Cardiac muscle cell (in vitro differentiated cells and primary cell): ENCODE measurements around the gene CPNE5. TPM values are rescaled to one million over a fixed set of nuclear protein-coding genes. Genes with fewer than 3 reads are reported as not detected.
"Not testable (repeated sequence)": the region's sequence is repeated elsewhere in the genome, so short reads cannot be mapped to it uniquely, and the experiment has no call there.

Experiments
- DNase-seq, 2 donors: peaks; one replicate each; pipeline versions ENCODE4 v3.0.0 to v3.0.0-alpha.2; 2010 to 2017; ENCODE audit warnings: low read depth in 1 of 2, low spot score in 1 of 2
- H3K27ac ChIP-seq: fragments of 200-600 bp; sonication (generic); 2 replicates; pipeline ENCODE4 v1.5.1; 2016
- H3K27me3 ChIP-seq: fragments of 200-600 bp; sonication (generic); 2 replicates; pipeline ENCODE4 v1.6.0; 2016; ENCODE audit warnings: control low read depth
- H3K36me3 ChIP-seq: fragments of 200-600 bp; sonication (generic); 2 replicates; pipeline ENCODE4 v1.5.1; 2016; ENCODE audit warnings: control low read depth
- H3K4me1 ChIP-seq: fragments of 200-600 bp; sonication (generic); 2 replicates; pipeline ENCODE4 v1.8.1; 2017; ENCODE audit warnings: low read depth, mild to moderate bottlenecking, mixed run types
- H3K4me3 ChIP-seq: fragments of 200-600 bp; sonication (generic); 2 replicates; pipeline ENCODE4 v1.5.1; 2016; ENCODE audit warnings: mild to moderate bottlenecking
- H3K9me3 ChIP-seq: fragments of 200-600 bp; sonication (generic); 2 replicates; pipeline ENCODE4 v1.5.1; 2017; ENCODE audit warnings: low read depth, mild to moderate bottlenecking, control low read depth
- polyA plus RNA-seq: library from polyadenylated mRNA; unstranded; fragments of >200 nt; fragmentation: Nextera tagmentation; extraction: Ambion mirVana; gene quantifications from 2 replicates; pipeline ENCODE4 v1.2.1, GENCODE V29; 2016
- total RNA-seq: library from RNA; depleted of rRNA; stranded (reverse); fragments of >200 nt; gene quantifications from 2 replicates; pipeline ENCODE4 v1.2.3, GENCODE V29; 2016
- TF ChIP-seq, protein P1 (sequence below): IDR thresholded peaks from 2 replicates; pipeline ENCODE4 v1.5.1; 2012; ENCODE audit warnings: low read depth, mild to moderate bottlenecking, low read length

The CPNE5 gene
- total and polyA plus RNA-seq, 2 experiments from 2014 or later, result 51.6 to 52.1 TPM

DNA sequence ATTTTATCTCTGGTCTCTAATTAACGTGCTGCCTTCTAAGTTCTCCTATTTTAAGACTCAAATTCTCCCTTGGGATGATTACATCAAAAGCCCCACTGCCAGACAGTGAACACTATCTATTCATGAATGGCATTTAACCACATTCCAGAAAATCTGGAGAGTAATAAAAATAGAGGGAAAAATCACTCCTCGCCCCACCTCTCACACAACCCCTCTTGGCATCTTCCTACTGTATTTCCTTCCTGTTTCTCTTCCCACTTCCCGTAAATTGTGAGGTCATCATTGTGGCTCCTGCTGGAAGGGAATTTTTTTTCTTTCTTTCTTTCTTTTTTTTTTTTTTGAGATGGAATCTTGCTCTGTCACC lies 110.1 kb downstream of the CPNE5 start:
- no peak overlapping the region for H3K27ac ChIP-seq
- H3K36me3 ChIP-seq, result no peaks in the 10 kb centered on the region
- peak in 1 of 2 donors; percentile 44 for DNase-seq
- TF ChIP-seq, protein P1, sequence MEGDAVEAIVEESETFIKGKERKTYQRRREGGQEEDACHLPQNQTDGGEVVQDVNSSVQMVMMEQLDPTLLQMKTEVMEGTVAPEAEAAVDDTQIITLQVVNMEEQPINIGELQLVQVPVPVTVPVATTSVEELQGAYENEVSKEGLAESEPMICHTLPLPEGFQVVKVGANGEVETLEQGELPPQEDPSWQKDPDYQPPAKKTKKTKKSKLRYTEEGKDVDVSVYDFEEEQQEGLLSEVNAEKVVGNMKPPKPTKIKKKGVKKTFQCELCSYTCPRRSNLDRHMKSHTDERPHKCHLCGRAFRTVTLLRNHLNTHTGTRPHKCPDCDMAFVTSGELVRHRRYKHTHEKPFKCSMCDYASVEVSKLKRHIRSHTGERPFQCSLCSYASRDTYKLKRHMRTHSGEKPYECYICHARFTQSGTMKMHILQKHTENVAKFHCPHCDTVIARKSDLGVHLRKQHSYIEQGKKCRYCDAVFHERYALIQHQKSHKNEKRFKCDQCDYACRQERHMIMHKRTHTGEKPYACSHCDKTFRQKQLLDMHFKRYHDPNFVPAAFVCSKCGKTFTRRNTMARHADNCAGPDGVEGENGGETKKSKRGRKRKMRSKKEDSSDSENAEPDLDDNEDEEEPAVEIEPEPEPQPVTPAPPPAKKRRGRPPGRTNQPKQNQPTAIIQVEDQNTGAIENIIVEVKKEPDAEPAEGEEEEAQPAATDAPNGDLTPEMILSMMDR, result no peak
- H3K27me3 ChIP-seq, result no peaks in the 10 kb centered on the region
- H3K4me1 ChIP-seq, result no peaks in the 10 kb centered on the region
- no peak overlapping the region for H3K4me3 ChIP-seq
- H3K9me3 ChIP-seq, result no peaks in the 10 kb centered on the region

DNA sequence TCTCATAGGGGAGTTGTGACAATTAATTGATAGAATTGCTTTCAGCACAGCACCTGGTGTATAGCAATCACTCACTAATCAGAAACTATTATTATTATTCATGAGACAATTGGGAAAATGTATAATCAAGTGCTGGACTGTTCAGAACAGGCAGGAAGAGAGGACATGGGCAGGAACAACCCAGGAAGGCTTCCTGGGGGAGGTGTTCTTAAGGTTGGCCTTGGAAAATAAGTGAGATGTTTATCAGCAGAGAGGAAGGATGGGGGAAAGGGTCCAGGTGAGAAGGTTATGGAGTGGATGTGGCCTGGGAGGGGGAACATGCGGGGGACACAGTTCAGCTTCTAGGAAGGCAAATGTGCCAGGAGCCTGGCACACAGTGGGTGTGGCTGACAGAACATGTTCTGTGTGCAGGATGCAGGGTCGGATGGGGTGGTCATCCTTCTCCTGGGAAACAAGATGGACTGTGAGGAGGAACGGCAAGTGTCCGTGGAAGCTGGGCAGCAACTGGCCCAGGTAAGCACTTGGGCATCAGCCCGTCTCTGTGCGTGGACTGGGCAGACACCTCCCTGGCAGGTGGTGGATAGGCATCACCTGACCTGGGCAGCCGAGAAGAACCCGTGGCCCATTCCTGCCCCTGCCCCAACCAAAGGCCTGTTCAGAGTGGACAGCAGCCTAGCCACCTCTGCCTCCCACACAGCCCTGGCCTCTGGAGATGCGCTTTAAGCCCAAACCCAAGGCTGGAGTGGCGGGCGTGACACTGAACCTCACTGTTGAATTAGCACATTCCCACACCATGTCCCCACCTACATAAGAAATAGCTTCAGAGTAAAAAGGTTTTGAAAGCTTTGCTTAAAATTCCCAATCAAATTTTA lies 110.7 kb downstream of the CPNE5 start:
- H3K27me3 ChIP-seq, result no peaks in the 10 kb centered on the region
- no peak overlapping the region for H3K4me3 ChIP-seq
- no peaks in the 10 kb centered on the region for H3K36me3 ChIP-seq
- no peaks in the 10 kb centered on the region for H3K9me3 ChIP-seq
- no peak for DNase-seq
- H3K27ac ChIP-seq, result no peak overlapping the region
- H3K4me1 ChIP-seq, result no peaks in the 10 kb centered on the region
- TF ChIP-seq, protein P1, result no peak

DNA sequence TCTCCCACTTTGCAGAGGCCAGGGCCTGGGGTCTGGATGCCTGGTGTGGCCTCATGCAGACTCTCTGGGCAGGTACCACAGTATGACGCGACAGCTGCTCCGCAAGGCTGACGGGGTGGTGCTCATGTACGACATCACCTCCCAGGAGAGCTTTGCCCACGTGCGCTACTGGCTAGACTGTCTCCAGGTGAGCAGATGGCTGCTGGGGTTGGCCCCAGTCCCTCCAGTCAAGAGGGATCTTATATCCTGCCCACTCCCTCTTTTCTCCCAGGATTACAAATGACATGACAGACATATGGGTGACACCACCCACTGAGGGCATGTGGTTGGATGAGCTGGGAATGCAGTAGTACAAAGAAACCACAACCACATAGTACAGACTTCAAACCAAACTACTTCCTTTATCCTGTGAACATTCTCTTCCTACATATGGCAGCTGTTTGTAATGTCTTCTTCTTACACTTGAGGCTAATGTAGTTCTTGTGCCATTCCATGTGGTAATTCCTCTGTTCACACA lies 111.7 kb downstream of the CPNE5 start:
- no peaks in the 10 kb centered on the region for H3K36me3 ChIP-seq
- no peak overlapping the region for H3K4me3 ChIP-seq
- peak in 1 of 2 donors; percentile 14 for DNase-seq
- no peaks in the 10 kb centered on the region for H3K9me3 ChIP-seq
- no peak overlapping the region for H3K27ac ChIP-seq
- TF ChIP-seq, protein P1, result no peak
- no peaks in the 10 kb centered on the region for H3K4me1 ChIP-seq
- H3K27me3 ChIP-seq, result no peaks in the 10 kb centered on the region

DNA sequence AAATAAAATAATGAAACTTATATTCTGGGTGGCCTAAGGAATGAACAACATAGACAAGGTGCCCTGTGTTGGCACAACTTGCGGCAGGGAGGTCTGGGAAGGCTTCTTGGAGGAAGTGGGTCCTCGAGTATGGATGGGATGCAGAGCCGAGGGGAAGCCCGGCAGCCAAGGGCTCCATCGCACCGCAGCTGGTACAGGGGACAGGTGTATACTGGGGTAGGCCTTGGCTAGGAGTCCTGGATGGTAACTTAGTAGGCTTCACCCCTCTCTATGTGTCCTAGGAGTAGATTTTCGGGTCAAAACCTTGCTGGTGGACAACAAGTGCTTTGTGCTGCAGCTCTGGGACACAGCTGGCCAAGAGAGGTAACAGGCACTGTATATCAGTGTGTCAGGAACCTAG lies 113.7 kb downstream of the CPNE5 start:
- no peaks in the 10 kb centered on the region for H3K27me3 ChIP-seq
- no peak for DNase-seq
- H3K27ac ChIP-seq, result no peak overlapping the region
- TF ChIP-seq, protein P1, result no peak
- H3K36me3 ChIP-seq, result no peaks in the 10 kb centered on the region
- no peaks in the 10 kb centered on the region for H3K4me1 ChIP-seq
- H3K9me3 ChIP-seq, result no peaks in the 10 kb centered on the region
- H3K4me3 ChIP-seq, result no peak overlapping the region

GRCh38 chr6:36724514-36725390 lies 114.5 kb downstream of the CPNE5 start:
- Histone ChIP-seq H3K27ac (no peak overlapping the region), H3K4me3 (no peak overlapping the region), H3K4me1 (no peaks in the 10 kb centered on the region), H3K9me3 (no peaks in the 10 kb centered on the region), H3K27me3 (no peaks in the 10 kb centered on the region), H3K36me3 (no peaks in the 10 kb centered on the region)
- TF ChIP-seq, protein P1, result peak; percentile 69
- DNase-seq, result peak; percentile 77 to 79

DNA sequence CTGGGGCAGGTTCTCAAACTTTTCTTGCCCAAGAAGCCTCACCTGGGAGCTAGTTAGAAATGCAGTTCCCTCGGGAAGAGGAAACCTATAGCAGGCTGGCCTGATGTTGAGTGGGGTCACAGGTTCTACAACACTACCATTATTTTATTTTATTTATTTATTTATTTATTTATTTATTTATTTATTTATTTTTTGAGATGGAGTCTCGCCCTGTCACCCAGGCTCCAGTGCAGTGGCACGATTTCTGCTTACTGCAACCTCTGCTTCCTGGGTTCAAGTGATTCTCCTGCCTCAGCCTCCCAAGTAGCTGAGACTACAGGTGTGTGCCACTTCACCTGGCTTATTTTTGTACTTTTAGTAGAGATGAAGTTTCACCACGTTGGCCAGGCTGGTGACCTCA lies 115.3 kb downstream of the CPNE5 start:
- H3K4me1 ChIP-seq, H3K4me3 ChIP-seq, DNase-seq, H3K9me3 ChIP-seq, H3K27ac ChIP-seq, H3K27me3 ChIP-seq, H3K36me3 ChIP-seq: not testable (repeated sequence)
